H1 (cell line): ENCODE data around the gene VSTM2B. TPM values are rescaled to one million over a fixed set of nuclear protein-coding genes. Genes with fewer than 3 reads are reported as not detected.

Experiments used
- CTCF ChIA-PET: fragments of 300-600 bp; sonication (Branson Sonifier 250); formaldehyde crosslinking; loops from one replicate; lab custom pipeline; 2021; ENCODE audit not compliant: partially characterized antibody; lab: Charles Lee
- POLR2A ChIA-PET: fragments of 300-600 bp; sonication (Branson Sonifier 250); formaldehyde crosslinking; loops from one replicate; lab custom pipeline; 2021; ENCODE audit warnings: inconsistent platforms; ENCODE audit not compliant: partially characterized antibody; lab: Charles Lee
- DNase-seq, 2 experiments: peaks; one replicate each; pipeline versions ENCODE4 v3.0.0 to v3.0.0-alpha.2; 2010 to 2022; ENCODE audit warnings: low spot score in 2 of 2, low read depth in 1 of 2, mixed read lengths in 1 of 2
- FAIRE-seq: peaks from 2 replicates; lab custom pipeline; 2011; peaks lifted over from hg19 to GRCh38; lab: Jason Lieb, UNC
- H2AFZ ChIP-seq: 2 replicates; pipeline ENCODE4 v1.8.1; 2012; ENCODE audit warnings: low read length, inconsistent platforms
- H2AK5ac ChIP-seq: 2 replicates; pipeline ENCODE4 v1.6.1; 2013; ENCODE audit warnings: low read depth, low read length
- H2BK120ac ChIP-seq: replicated peaks from 2 replicates; pipeline ENCODE3; 2013; ENCODE audit warnings: low read depth, low read length, inconsistent platforms
- H2BK12ac ChIP-seq: 2 replicates; pipeline ENCODE4 v1.6.1; 2013; ENCODE audit warnings: low read depth, low read length
- H2BK15ac ChIP-seq: 2 replicates; pipeline ENCODE4 v1.6.1; 2013; ENCODE audit warnings: low read length
- H2BK20ac ChIP-seq: 2 replicates; pipeline ENCODE4 v1.6.1; 2013; ENCODE audit warnings: low read length
- H2BK5ac ChIP-seq: 2 replicates; pipeline ENCODE4 v1.6.1; 2013; ENCODE audit warnings: low read depth, low read length
- H3K14ac ChIP-seq: 2 replicates; pipeline ENCODE4 v1.6.1; 2013; ENCODE audit warnings: inconsistent platforms; ENCODE audit not compliant: insufficient read length
- H3K18ac ChIP-seq: 2 replicates; pipeline ENCODE4 v1.6.1; 2013; ENCODE audit warnings: low read length; ENCODE audit errors: extremely low read depth
- H3K23ac ChIP-seq: 2 replicates; pipeline ENCODE4 v1.6.1; 2013; ENCODE audit warnings: inconsistent platforms; ENCODE audit not compliant: insufficient read length
- H3K23me2 ChIP-seq: 2 replicates; pipeline ENCODE4 v1.6.1; 2013; ENCODE audit warnings: low read depth, low read length
- H3K27ac ChIP-seq: 2 replicates; pipeline ENCODE4 v1.6.1; 2011; ENCODE audit warnings: low read depth, low read length, inconsistent platforms
- H3K27me3 ChIP-seq, 4 experiments: replicated peaks in 1 of 4; 1 replicate in 1 of 4; 2 replicates in 3 of 4; pipeline versions ENCODE4 v1.6.1 to v1.8.1; 2011 to 2013; ENCODE audit warnings: low read length in 3 of 4, mild to moderate bottlenecking in 3 of 4, inconsistent platforms in 2 of 4, mixed read lengths in 2 of 4, moderate library complexity in 1 of 4; ENCODE audit not compliant: control insufficient read depth in 3 of 4, insufficient read depth in 3 of 4; ENCODE audit errors: extremely low read depth in 1 of 4
- H3K36me3 ChIP-seq, 4 experiments: 2 replicates each; pipeline versions ENCODE4 v1.6.1 to v1.8.1; 2011 to 2013; ENCODE audit warnings: mild to moderate bottlenecking in 4 of 4, low read length in 3 of 4, moderate library complexity in 2 of 4, control low read depth in 1 of 4, inconsistent platforms in 1 of 4; ENCODE audit not compliant: insufficient read depth in 4 of 4, control insufficient read depth in 2 of 4
- H3K4ac ChIP-seq: replicated peaks from 2 replicates; pipeline ENCODE3; 2013; ENCODE audit warnings: low read length, low read depth, mixed read lengths, inconsistent platforms; ENCODE audit not compliant: insufficient read length
- H3K4me1 ChIP-seq, 4 experiments: replicated peaks in 1 of 4; 1 replicate in 1 of 4; 2 replicates in 3 of 4; pipeline versions ENCODE4 v1.6.1 to v1.8.1; 2011 to 2013; ENCODE audit warnings: low read length in 3 of 4, inconsistent platforms in 2 of 4, mixed read lengths in 1 of 4; ENCODE audit not compliant: insufficient read depth in 4 of 4, control insufficient read depth in 3 of 4
- H3K4me2 ChIP-seq, 2 experiments: 2 replicates each; pipeline versions ENCODE4 v1.6.1 to v1.8.1; 2011 to 2013; ENCODE audit warnings: low read depth in 2 of 2, low read length in 2 of 2, control low read depth in 1 of 2, inconsistent platforms in 1 of 2, mild to moderate bottlenecking in 1 of 2; ENCODE audit not compliant: insufficient read depth in 1 of 2
- H3K4me3 ChIP-seq, 4 experiments: fragments of 200-600, 300-600 bp in 1 of 4; sonication (generic), shearing (Covaris generic), sonication (Bioruptor Twin) in 1 of 4; 2 replicates each; pipeline versions ENCODE4 v1.5.1 to v1.8.1; 2011 to 2016; ENCODE audit warnings: low read length in 4 of 4, low read depth in 3 of 4, control low read depth in 2 of 4, inconsistent platforms in 2 of 4, mild to moderate bottlenecking in 2 of 4, mixed read lengths in 1 of 4, moderate library complexity in 1 of 4; ENCODE audit not compliant: insufficient read depth in 2 of 4; ENCODE audit errors: extremely low read depth in 1 of 4
- H3K56ac ChIP-seq: replicated peaks from 2 replicates; pipeline ENCODE3; 2013; ENCODE audit warnings: low read depth, mild to moderate bottlenecking, mixed read lengths, low read length, inconsistent platforms; ENCODE audit not compliant: insufficient read length
- H3K79me1 ChIP-seq: 2 replicates; pipeline ENCODE4 v1.6.1; 2013; ENCODE audit warnings: low read depth, low read length, control low read depth
- H3K79me2 ChIP-seq, 2 experiments: 2 replicates each; pipeline versions ENCODE4 v1.6.1 to v1.8.1; 2012 to 2013; ENCODE audit warnings: low read length in 2 of 2, mild to moderate bottlenecking in 2 of 2, inconsistent platforms in 1 of 2; ENCODE audit not compliant: insufficient read depth in 2 of 2, control insufficient read depth in 1 of 2
- H3K9ac ChIP-seq, 4 experiments: replicated peaks in 1 of 4; 1 replicate in 1 of 4; 2 replicates in 3 of 4; pipeline versions ENCODE4 v1.6.1 to v1.8.1; 2011 to 2013; ENCODE audit warnings: low read depth in 3 of 4, low read length in 3 of 4, control low read depth in 2 of 4, mild to moderate bottlenecking in 2 of 4, moderate library complexity in 2 of 4, inconsistent platforms in 1 of 4; ENCODE audit errors: extremely low read depth in 1 of 4
- H3K9me3 ChIP-seq, 2 experiments: 2 replicates each; pipeline versions ENCODE4 v1.6.1 to v1.8.1; 2012 to 2013; ENCODE audit warnings: mild to moderate bottlenecking in 2 of 2, moderate library complexity in 2 of 2, control low read depth in 1 of 2, inconsistent platforms in 1 of 2, low read depth in 1 of 2, low read length in 1 of 2, mixed read lengths in 1 of 2; ENCODE audit not compliant: insufficient read depth in 2 of 2
- H4K20me1 ChIP-seq, 2 experiments: replicated peaks in 1 of 2; 2 replicates each; pipeline versions ENCODE3 to v1.8.1; 2011 to 2013; ENCODE audit warnings: inconsistent platforms in 2 of 2, low read length in 2 of 2, mild to moderate bottlenecking in 1 of 2; ENCODE audit not compliant: insufficient read depth in 2 of 2, control insufficient read depth in 1 of 2
- H4K5ac ChIP-seq: 2 replicates; pipeline ENCODE4 v1.6.1; 2013; ENCODE audit warnings: low read length, low read depth, mixed read lengths, inconsistent platforms; ENCODE audit not compliant: insufficient read length
- H4K8ac ChIP-seq: 2 replicates; pipeline ENCODE4 v1.8.0; 2013; ENCODE audit warnings: mild to moderate bottlenecking, moderate library complexity, low read length, inconsistent platforms; ENCODE audit not compliant: insufficient read depth; ENCODE audit errors: extremely low read depth
- H4K91ac ChIP-seq: replicated peaks from 2 replicates; pipeline ENCODE3; 2013; ENCODE audit warnings: low read length, mixed read lengths, inconsistent platforms; ENCODE audit not compliant: insufficient read length
- CBX8 ChIP-seq: fragments of 300-800, 300-1000 bp; sonication (generic); IDR thresholded peaks from 2 replicates; pipeline ENCODE4 v1.7.1; 2016; ENCODE audit warnings: low read depth, low read length, borderline replicate concordance
- FOSL1 ChIP-seq: IDR thresholded peaks from 2 replicates; pipeline ENCODE4 v1.6.1; 2011; ENCODE audit warnings: mild to moderate bottlenecking, low read depth, low read length, moderate library complexity; ENCODE audit not compliant: insufficient read depth
- GTF2F1 ChIP-seq: IDR thresholded peaks from 2 replicates; pipeline ENCODE4 v1.6.1; 2012; ENCODE audit warnings: low read depth, low read length, improper control_type of control experiment, borderline replicate concordance
- HDAC6 ChIP-seq: IDR thresholded peaks from one replicate; pipeline ENCODE4 v1.7.1; 2012; ENCODE audit warnings: low read depth, mild to moderate bottlenecking, inconsistent platforms, low read length, moderate library complexity
- POU5F1 ChIP-seq: IDR thresholded peaks from 2 replicates; pipeline ENCODE4 v1.6.1; 2011; ENCODE audit warnings: low read depth, mild to moderate bottlenecking, low read length, moderate library complexity
- RNF2 ChIP-seq: fragments of 200-900, 300-1000 bp; sonication (generic); IDR thresholded peaks from 2 replicates; pipeline ENCODE4 v1.7.1; 2016; ENCODE audit warnings: borderline replicate concordance, low read depth, mild to moderate bottlenecking, antibody characterized with exemption, low read length; ENCODE audit not compliant: poor library complexity, severe bottlenecking; ENCODE audit errors: missing control alignments
- TAF7 ChIP-seq: optimal IDR thresholded peaks from 2 replicates; pipeline ENCODE3; 2011; ENCODE audit warnings: low read depth, mild to moderate bottlenecking, inconsistent platforms, low read length, moderate library complexity, borderline replicate concordance
- WGBS, 2 experiments: shearing (Covaris generic) in 1 of 2; methylation state at CpG; one replicate each; pipeline versions ENCODE4 v1.1.6 to v1.1.7; 2013 to 2015; ENCODE audit warnings: low lambda C conversion rate in 2 of 2, mixed read lengths in 2 of 2, inconsistent platforms in 1 of 2, low coverage in 1 of 2, missing lambda C conversion rate in 1 of 2; ENCODE audit not compliant: insufficient replicate concordance in 2 of 2, insufficient coverage in 1 of 2, insufficient read length in 1 of 2; ENCODE audit errors: extremely low coverage in 1 of 2, missing lambda C conversion rate in 1 of 2; 5-methylcytosine and 5-hydroxymethylcytosine counted together
- polyA plus RNA-seq, 7 experiments: library from polyadenylated mRNA; depleted of rRNA in 3 of 7; stranded (reverse) in 5 of 7; unstranded in 2 of 7; fragments of >200 nt in 5 of 7; fragments of 200-250 nt in 2 of 7; gene quantifications; 1 replicate in 5 of 7; 2 replicates in 1 of 7; 4 replicates in 1 of 7; pipeline versions ENCODE4 v1.2.1 to v1.2.3, GENCODE V29; 2011 to 2013; ENCODE audit warnings: missing spikeins in 2 of 7, mixed read lengths in 2 of 7
- total RNA-seq: library from RNA; stranded (reverse); fragmentation: NEBNext Ultra II Directional; extraction: Animal tissue kit (Norgen Biotek cat#: 25700); gene quantifications from 2 replicates; pipeline ENCODE4 v1.2.1, GENCODE V29; 2021

VSTM2B gene
- total and polyA plus RNA-seq, 2 of the 8 experiments (the other 6 are each of a cell fraction or from before 2014, with no cell fraction given), result 0.82 to 1.5 TPM

DNA sequence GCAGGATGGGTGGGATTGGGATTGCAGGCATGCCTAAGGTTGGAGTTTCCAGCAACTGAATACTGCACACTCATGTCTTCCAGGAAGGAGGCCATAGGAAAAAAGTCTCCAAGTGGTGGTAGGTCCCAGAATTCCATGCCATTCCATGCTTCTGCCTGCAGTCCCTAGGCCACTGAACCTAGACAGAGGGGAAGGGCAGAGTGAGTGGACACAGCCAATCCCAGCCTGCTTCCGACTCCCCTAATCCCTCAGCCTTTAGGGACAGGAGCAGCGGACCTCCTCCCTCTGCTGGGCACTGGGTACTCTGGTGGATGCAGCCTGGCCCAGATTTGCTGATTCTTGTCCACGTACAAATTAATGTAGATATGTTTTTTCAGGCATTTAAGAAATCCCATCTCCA, 17.0 kb downstream of the VSTM2B start:
- Histone ChIP-seq H4K91ac (no peak overlapping the region), H4K20me1 (peaks cover 0 to 3% of the 10 kb centered on the region in 2 experiments)
- no peak for DNase-seq

More for the DNA sequence above, 17.0 kb downstream of the VSTM2B start:
- peaks cover 0 to 3% (median 0%) of the 10 kb centered on the region in 4 experiments; a peak in 2 of 7 replicates for H3K4me1 ChIP-seq
- H3K79me1 ChIP-seq, result no peaks in the 10 kb centered on the region
- H3K4ac ChIP-seq, result no peak overlapping the region
- no peak overlapping the region for H4K8ac ChIP-seq
- no peak overlapping the region for H2BK120ac ChIP-seq
- no peak overlapping the region for H4K5ac ChIP-seq
- H2BK15ac ChIP-seq, result no peak overlapping the region
- no peaks in the 10 kb centered on the region for H3K79me2 ChIP-seq
- no peak overlapping the region for H2AK5ac ChIP-seq
- no peak overlapping the region for H2BK5ac ChIP-seq
- H3K23me2 ChIP-seq, result peaks cover 17% of the 10 kb centered on the region; the same call in 1 of the 2 replicates
- H3K4me2 ChIP-seq, result no peak overlapping the region
- ChIA-PET POLR2A (no interaction called here), CTCF (interaction anchor here (0.8 kb wide), 1 partner anchor 15 kb away, joined by 4 read pairs; no protein-coding TSS in a partner anchor)
- 89% methylated on average over 3 of the region's 3 CpGs; no CpG with 5 or more reads in 1 of the 2 experiments for whole genome bisulfite sequencing, 2 experiments
- H3K56ac ChIP-seq, result no peak overlapping the region
- H2AFZ ChIP-seq, result no peak overlapping the region
- TF ChIP-seq TAF7, result no peak
- TF ChIP-seq CBX8, result no peak
- TF ChIP-seq GTF2F1, result no peak
- TF ChIP-seq POU5F1, result no peak
- no peak for TF ChIP-seq HDAC6
- no peak for TF ChIP-seq FOSL1
- TF ChIP-seq RNF2, result no peak
- TF ChIP-seq, all 59 proteins: peak for 0
- H2BK12ac ChIP-seq, result no peak overlapping the region
- H3K27ac ChIP-seq, result no peak overlapping the region
- H3K9ac ChIP-seq, result no peak overlapping the region
- H3K23ac ChIP-seq, result no peak overlapping the region
- no peak overlapping the region for H3K14ac ChIP-seq
- no peaks in the 10 kb centered on the region for H3K9me3 ChIP-seq
- H2BK20ac ChIP-seq, result no peak overlapping the region
- no peaks in the 10 kb centered on the region for H3K36me3 ChIP-seq
- H3K4me3 ChIP-seq, result no peak overlapping the region
- no peak for FAIRE-seq
- no peaks in the 10 kb centered on the region for H3K27me3 ChIP-seq
- no peak overlapping the region for H3K18ac ChIP-seq
